Choroid plexus epithelial cell (primary cell): ENCODE results near the gene PLA2G4F.
A peak's percentile ranks its signal among the peaks of the same experiment; 100 is the strongest.

Experiments used
- DNase-seq: peaks from one replicate; pipeline ENCODE4 v3.0.0-alpha.2; 2010; ENCODE audit warnings: low read depth
- H3K4me3 ChIP-seq: 2 replicates; pipeline ENCODE4 v1.5.1; 2011; ENCODE audit warnings: low read depth, mild to moderate bottlenecking, control low read depth, low read length, moderate library complexity
- CTCF ChIP-seq: conservative IDR thresholded peaks from 2 replicates; pipeline ENCODE4 v1.5.1; 2011; ENCODE audit warnings: low read depth, mild to moderate bottlenecking, control low read depth, inconsistent platforms, low read length, moderate library complexity

Gene PLA2G4F

GRCh38 chr15:42166225-42166940 lies 9.9 kb upstream of the PLA2G4F start:
- no peak overlapping the region for H3K4me3 ChIP-seq
- no peak for TF ChIP-seq CTCF
- DNase-seq: no peak

- no peak for DNase-seq
- TF ChIP-seq CTCF: no peak
- no peak overlapping the region for H3K4me3 ChIP-seq
Observed at GRCh38 chr15:42165106-42165505, 8.7 kb upstream of the PLA2G4F start.

- DNase-seq: no peak
- TF ChIP-seq CTCF: no peak
- no peak overlapping the region for H3K4me3 ChIP-seq
Observed at GRCh38 chr15:42163947-42164550, 7.6 kb upstream of the PLA2G4F start.

GRCh38 chr15:42163291-42163690 lies 6.9 kb upstream of the PLA2G4F start:
- TF ChIP-seq CTCF: no peak
- DNase-seq: no peak
- no peak overlapping the region for H3K4me3 ChIP-seq

GRCh38 chr15:42160136-42160535 lies 3.7 kb upstream of the PLA2G4F start:
- DNase-seq: no peak
- no peak overlapping the region for H3K4me3 ChIP-seq
- TF ChIP-seq CTCF: no peak

GRCh38 chr15:42159381-42160015 lies 3.1 kb upstream of the PLA2G4F start:
- peak; percentile 21 for DNase-seq
- no peak for TF ChIP-seq CTCF
- H3K4me3 ChIP-seq: no peak overlapping the region
